Measurements from ENCODE around the gene SMAD1.
"Not testable (repeated sequence)": the region's sequence is repeated elsewhere in the genome, so short reads cannot be mapped to it uniquely, and the experiment has no call there.

SMAD1 gene

DNA sequence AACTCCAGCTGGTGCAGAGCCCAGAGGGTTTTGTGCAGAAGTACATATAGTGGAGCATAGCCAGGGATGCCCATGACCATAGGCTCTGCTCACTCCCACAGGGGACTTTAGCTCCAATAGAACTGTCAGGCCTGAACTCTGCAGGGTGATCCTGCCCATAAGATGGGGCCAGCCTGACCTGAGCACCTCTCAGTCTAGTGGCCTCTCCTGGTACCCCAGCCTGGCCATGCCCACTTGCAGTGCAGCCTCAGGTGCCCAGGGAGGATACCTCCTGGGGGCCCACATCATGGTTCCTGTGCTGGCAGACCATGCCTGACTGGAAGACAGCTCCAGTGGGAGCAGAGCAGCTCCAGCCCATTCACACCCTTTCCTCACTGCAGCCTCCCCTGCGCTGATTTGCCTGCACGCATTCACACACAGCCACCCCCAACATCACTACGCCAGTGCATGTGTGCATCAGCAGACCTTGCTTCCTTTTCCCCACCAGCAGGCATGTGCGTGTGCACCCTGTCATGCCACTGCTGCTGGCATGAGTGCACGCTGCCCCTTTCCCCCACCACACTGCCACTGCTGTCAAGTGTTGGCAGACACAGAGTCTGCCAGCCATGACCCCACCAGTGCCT lies 84.5 kb downstream of the SMAD1 start:
- no peaks in the 10 kb centered on the region for H3K27me3 ChIP-seq
- H3K4me3 ChIP-seq = no peak overlapping the region
- peaks cover 0 to 6% (median 0%) of the 10 kb centered on the region in 3 donors for H3K9me3 ChIP-seq
- H3K27ac ChIP-seq = no peak overlapping the region
- no peaks in the 10 kb centered on the region for H3K4me1 ChIP-seq
- no peak for DNase-seq
- intact Hi-C loops (cut with DNase I; ENCODE audit: low total_unique reads) = no loop called here
- no peaks in the 10 kb centered on the region for H3K36me3 ChIP-seq
- TF ChIP-seq, protein P1, sequence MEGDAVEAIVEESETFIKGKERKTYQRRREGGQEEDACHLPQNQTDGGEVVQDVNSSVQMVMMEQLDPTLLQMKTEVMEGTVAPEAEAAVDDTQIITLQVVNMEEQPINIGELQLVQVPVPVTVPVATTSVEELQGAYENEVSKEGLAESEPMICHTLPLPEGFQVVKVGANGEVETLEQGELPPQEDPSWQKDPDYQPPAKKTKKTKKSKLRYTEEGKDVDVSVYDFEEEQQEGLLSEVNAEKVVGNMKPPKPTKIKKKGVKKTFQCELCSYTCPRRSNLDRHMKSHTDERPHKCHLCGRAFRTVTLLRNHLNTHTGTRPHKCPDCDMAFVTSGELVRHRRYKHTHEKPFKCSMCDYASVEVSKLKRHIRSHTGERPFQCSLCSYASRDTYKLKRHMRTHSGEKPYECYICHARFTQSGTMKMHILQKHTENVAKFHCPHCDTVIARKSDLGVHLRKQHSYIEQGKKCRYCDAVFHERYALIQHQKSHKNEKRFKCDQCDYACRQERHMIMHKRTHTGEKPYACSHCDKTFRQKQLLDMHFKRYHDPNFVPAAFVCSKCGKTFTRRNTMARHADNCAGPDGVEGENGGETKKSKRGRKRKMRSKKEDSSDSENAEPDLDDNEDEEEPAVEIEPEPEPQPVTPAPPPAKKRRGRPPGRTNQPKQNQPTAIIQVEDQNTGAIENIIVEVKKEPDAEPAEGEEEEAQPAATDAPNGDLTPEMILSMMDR (IDR thresholded peaks at IDR 0.05) = no peak

DNA sequence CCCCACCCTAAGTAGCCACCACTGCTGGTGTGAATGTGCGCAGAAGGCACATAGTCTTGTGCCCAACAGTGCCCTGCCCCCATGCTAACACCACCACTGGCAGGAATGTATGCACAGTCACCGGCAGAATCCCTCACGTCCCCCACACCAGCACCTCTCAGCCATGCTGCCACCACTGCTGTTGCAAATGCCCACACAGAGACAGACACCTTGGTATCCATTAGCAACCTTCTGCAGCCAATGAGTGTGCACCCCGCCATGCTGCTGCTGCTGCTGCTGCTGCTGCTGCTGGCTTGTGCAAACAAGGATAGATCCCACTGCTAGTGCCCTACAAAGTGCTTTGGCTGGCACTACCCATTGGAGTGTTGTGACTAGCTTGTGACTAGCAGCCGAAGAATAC lies 85.1 kb downstream of the SMAD1 start:
- Histone ChIP-seq H3K27me3 (no peaks in the 10 kb centered on the region), H3K4me3 (no peak overlapping the region), H3K9me3 (peaks cover 0 to 6% (median 0%) of the 10 kb centered on the region in 3 donors), H3K4me1 (no peaks in the 10 kb centered on the region), H3K27ac (no peak overlapping the region), H3K36me3 (no peaks in the 10 kb centered on the region)
- TF ChIP-seq, protein P1 (IDR thresholded peaks at IDR 0.05) = no peak
- intact Hi-C loops (cut with DNase I; ENCODE audit: low total_unique reads) = no loop called here
- DNase-seq = no peak

DNA sequence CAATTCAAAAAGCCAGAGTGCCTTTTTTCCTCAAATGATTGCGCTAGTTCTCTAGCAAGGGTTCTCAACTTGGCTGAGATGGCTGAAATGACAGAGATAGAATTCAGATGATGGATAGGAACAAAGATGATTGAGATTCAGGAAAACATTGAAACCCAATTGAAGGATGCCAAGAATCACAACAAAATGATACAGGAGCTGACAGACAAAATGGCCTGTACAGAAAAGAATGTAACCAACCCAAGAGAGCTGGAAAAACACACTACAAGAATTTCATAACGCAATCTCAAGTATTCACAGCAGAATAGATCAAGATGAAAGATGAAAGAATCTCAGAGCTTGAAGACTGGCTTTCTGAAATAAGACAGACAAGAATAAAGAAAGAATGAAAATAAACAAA lies 85.9 kb downstream of the SMAD1 start:
- H3K4me1 ChIP-seq = no peaks in the 10 kb centered on the region
- no peaks in the 10 kb centered on the region for H3K27me3 ChIP-seq
- H3K27ac ChIP-seq = no peak overlapping the region
- H3K36me3 ChIP-seq = no peaks in the 10 kb centered on the region
- no peak for DNase-seq
- TF ChIP-seq, protein P1 (IDR thresholded peaks at IDR 0.05) = no peak
- peaks cover 0 to 6% (median 0%) of the 10 kb centered on the region in 3 donors for H3K9me3 ChIP-seq
- no peak overlapping the region for H3K4me3 ChIP-seq
- intact Hi-C loops (cut with DNase I; ENCODE audit: low total_unique reads) = no loop called here

DNA sequence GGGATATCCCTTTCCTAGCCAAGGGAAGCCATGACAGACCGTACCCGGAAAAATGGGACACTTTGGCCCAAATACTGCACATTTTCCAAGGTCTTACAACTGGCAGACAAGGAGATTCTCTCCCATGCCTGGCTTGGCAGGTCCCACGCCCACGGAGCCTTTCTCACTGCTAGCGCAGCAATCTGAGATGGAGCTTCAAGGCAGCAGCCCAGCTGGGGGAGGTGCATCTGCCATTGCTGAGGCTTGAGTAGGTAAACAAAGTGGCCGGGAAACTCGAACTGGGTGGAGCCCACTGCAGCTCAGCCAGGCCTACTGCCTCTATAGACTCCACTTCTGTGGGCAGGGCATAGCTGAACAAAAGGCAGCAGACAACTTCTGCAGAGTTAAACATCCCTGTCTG lies 92.9 kb downstream of the SMAD1 start:
- H3K4me3 ChIP-seq; H3K4me1 ChIP-seq; intact Hi-C loops (cut with DNase I; ENCODE audit: low total_unique reads); H3K27ac ChIP-seq; DNase-seq; H3K9me3 ChIP-seq; H3K36me3 ChIP-seq; H3K27me3 ChIP-seq: not testable (repeated sequence)

DNA sequence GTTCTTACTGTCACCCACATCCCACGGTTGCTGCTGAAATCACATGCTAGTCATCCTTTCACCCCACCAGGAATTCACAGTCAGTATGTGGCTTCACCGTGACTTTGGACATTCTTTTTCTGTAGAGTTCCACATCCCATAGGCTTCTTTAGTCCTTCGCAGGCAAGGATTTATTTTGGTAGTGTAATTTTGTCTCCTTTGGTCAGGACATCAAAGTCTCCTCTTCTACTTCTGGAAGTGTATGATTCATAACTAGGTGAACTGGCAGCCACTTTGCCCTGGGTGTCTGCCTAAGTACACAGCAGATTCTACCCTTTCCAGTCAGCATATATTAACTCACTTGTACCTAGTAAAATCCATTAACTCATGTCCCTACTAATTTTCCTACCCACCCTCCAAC lies 99.3 kb downstream of the SMAD1 start:
- Histone ChIP-seq H3K36me3 (no peaks in the 10 kb centered on the region), H3K4me3 (no peak overlapping the region), H3K9me3 (no peaks in the 10 kb centered on the region), H3K27me3 (no peaks in the 10 kb centered on the region), H3K27ac (no peak overlapping the region), H3K4me1 (no peaks in the 10 kb centered on the region)
- TF ChIP-seq, protein P1 (IDR thresholded peaks at IDR 0.05) = no peak
- no peak for DNase-seq
- intact Hi-C loops (cut with DNase I; ENCODE audit: low total_unique reads) = no loop called here

DNA sequence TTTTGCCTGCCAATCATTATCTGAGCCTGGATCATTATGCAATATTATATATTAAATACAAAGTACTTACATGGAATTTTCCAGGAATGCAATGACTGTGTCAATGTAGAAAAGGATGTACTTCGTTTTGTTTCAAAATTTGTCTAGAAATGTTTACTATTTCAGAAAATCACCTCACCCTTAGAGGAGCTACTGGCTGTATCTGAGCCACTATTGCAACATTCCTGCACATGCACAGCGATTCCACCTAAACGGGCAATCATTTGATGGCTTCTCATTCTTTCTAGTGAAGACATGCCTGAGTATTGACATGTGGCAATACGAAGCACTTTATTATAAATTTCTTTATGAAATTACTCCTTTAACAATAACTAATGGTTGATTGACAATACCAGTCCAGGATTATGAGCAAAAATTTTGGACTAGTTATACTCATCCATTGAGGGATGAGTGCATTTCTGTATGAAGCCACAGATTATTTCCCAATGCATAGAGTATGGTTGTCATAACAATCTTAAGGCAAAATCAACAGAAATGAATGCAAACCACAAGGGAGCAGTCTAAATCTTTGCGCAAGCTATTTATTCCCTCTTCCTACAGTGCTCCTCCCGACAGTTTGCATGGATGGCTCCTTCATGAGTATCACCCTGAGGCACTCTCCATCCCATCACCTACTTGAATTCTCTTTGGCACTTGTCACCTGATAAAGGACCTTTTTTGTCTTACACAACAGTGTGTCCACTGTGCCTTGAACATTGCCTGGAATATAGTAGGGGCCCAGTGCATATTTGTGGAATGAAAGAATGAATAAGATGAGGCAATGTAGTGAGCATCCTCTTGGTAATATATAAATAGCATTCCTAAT lies 101.8 kb downstream of the SMAD1 start:
- no peaks in the 10 kb centered on the region for H3K9me3 ChIP-seq
- no peak for DNase-seq
- intact Hi-C loops (cut with DNase I; ENCODE audit: low total_unique reads) = no loop called here
- no peak overlapping the region for H3K4me3 ChIP-seq
- H3K36me3 ChIP-seq = no peaks in the 10 kb centered on the region
- TF ChIP-seq, protein P1 (IDR thresholded peaks at IDR 0.05) = no peak
- H3K27ac ChIP-seq = no peak overlapping the region
- no peaks in the 10 kb centered on the region for H3K4me1 ChIP-seq
- H3K27me3 ChIP-seq = no peaks in the 10 kb centered on the region

All from tibial artery (tissue), 4 donors.